Endometrial microvascular endothelial cells (primary cell): ENCODE measurements around the gene ADSS1. TPM values are rescaled to one million over a fixed set of nuclear protein-coding genes. Genes with fewer than 3 reads are reported as not detected.

ENCODE experiments used
- in situ Hi-C: cut with HindIII; loops from 2 replicates; pipeline ENCODE4 v1.10.0; 2017; ENCODE audit warnings: low sequenced_read_pairs, low pct_unique_long_range_greater_than_20kb; ENCODE audit errors: inconsistent ontology term
- total RNA-seq: library from RNA; depleted of rRNA; stranded (reverse); fragments of >200 nt; gene quantifications from one replicate; pipeline ENCODE4 v1.2.3, GENCODE V29; 2015; ENCODE audit errors: inconsistent ontology term

Gene ADSS1
- total RNA-seq, 1 donor from 2014 or later = not detected

GRCh38 chr14:104697317-104697703 lies 26.7 kb upstream of the ADSS1 start:
- in situ Hi-C loops = no loop called here

GRCh38 chr14:104697892-104698583 lies 26.0 kb upstream of the ADSS1 start:
- in situ Hi-C loops = no loop called here

- in situ Hi-C loops = no loop called here
Observed at GRCh38 chr14:104698688-104699425, 25.2 kb upstream of the ADSS1 start.

GRCh38 chr14:104699426-104699748 lies 24.6 kb upstream of the ADSS1 start:
- in situ Hi-C loops = no loop called here

GRCh38 chr14:104700225-104700651 lies 23.8 kb upstream of the ADSS1 start:
- in situ Hi-C loops = no loop called here

- in situ Hi-C loops = no loop called here
Observed at GRCh38 chr14:104700747-104701217, 23.2 kb upstream of the ADSS1 start.

GRCh38 chr14:104701383-104702076 lies 22.5 kb upstream of the ADSS1 start:
- in situ Hi-C loops = no loop called here

GRCh38 chr14:104702106-104702505 lies 21.9 kb upstream of the ADSS1 start:
- in situ Hi-C loops = no loop called here

- in situ Hi-C loops = no loop called here
Observed at GRCh38 chr14:104702673-104703072, 21.4 kb upstream of the ADSS1 start.

- in situ Hi-C loops = no loop called here
Observed at GRCh38 chr14:104703269-104703668, 20.8 kb upstream of the ADSS1 start.

GRCh38 chr14:104704252-104704651 lies 19.8 kb upstream of the ADSS1 start:
- in situ Hi-C loops = no loop called here

GRCh38 chr14:104705340-104706047 lies 18.5 kb upstream of the ADSS1 start:
- in situ Hi-C loops = no loop called here

- in situ Hi-C loops = no loop called here
Observed at GRCh38 chr14:104706733-104707607, 17.1 kb upstream of the ADSS1 start.

- in situ Hi-C loops = no loop called here
Observed at GRCh38 chr14:104707608-104708595, 16.1 kb upstream of the ADSS1 start.

GRCh38 chr14:104708606-104709268 lies 15.3 kb upstream of the ADSS1 start:
- in situ Hi-C loops = no loop called here

GRCh38 chr14:104709387-104710039 lies 14.5 kb upstream of the ADSS1 start:
- in situ Hi-C loops = no loop called here
